SK-N-SH treated with all-trans-retinoic acid at 6 μM for 48 hours (cell line): Measurements from ENCODE around the gene MMP2.

Source experiments
- PATZ1 ChIP-seq: fragments of 250-450 bp; sonication (Bioruptor Pico); IDR thresholded peaks from 2 replicates; pipeline ENCODE4 v1.8.0; 2020; ENCODE audit warnings: mild to moderate bottlenecking, moderate library complexity, borderline replicate concordance
- ZNF8 ChIP-seq: fragments of 450-650 bp; formaldehyde crosslinking; IDR thresholded peaks from 2 replicates; pipeline ENCODE4 v1.5.0; 2020; ENCODE audit warnings: mild to moderate bottlenecking, moderate library complexity

GRCh38 chr16:55495616-55496289, 16.8 kb downstream of the MMP2 start:
- TF ChIP-seq PATZ1 (CRISPR knock-in tag) (no peak), ZNF8 (CRISPR knock-in tag) (no peak)
